Measurements from ENCODE around the gene MTMR3.

DNA sequence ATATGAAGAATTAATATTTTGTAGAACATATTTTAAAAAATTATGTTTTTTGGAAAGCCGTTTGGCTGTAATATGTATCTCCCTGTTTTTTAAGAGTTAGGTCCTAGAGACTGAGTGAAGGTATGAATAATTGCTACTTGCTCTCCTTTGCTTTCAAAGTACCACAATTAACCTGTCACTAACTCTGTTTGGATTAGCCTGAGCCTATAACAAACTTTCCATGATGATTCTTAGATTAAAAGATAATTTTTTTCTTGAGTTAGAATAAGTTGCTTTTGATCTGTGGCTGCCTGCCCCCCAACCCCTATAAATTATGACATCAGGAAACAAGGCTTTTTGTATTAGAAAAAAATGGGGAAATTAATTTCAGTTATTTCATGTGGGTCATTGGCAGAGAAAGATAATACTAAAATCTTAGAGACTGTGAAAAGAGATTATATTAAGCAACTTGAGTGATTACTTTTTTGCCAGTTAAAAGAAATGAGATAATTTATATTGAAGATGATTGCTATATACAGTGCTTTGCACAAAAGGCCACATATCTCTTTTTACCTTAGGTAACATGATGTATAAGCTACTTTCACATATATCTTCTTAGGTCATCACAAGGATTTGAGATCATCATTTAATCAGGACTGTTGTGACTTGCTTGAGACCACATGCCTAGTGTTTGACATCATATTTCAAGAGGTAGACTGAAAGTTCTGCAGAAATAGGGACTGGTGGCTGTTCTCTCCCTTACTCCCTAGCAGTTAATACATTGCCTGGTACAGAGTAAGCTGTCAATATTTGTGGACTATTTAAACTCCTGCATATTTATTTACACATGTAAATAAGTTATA is 9.6 kb downstream of the MTMR3 start:
- TF ChIP-seq, protein P1, sequence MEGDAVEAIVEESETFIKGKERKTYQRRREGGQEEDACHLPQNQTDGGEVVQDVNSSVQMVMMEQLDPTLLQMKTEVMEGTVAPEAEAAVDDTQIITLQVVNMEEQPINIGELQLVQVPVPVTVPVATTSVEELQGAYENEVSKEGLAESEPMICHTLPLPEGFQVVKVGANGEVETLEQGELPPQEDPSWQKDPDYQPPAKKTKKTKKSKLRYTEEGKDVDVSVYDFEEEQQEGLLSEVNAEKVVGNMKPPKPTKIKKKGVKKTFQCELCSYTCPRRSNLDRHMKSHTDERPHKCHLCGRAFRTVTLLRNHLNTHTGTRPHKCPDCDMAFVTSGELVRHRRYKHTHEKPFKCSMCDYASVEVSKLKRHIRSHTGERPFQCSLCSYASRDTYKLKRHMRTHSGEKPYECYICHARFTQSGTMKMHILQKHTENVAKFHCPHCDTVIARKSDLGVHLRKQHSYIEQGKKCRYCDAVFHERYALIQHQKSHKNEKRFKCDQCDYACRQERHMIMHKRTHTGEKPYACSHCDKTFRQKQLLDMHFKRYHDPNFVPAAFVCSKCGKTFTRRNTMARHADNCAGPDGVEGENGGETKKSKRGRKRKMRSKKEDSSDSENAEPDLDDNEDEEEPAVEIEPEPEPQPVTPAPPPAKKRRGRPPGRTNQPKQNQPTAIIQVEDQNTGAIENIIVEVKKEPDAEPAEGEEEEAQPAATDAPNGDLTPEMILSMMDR (IDR thresholded peaks at IDR 0.05; ENCODE audit: low read depth, low read length, poor library complexity, severe bottlenecking) = no peak
- TF ChIP-seq EZH2phosphoT487 (IDR thresholded peaks at IDR 0.05; ENCODE audit: borderline replicate concordance, low read length) = no peak

All from DOHH2 (cell line).